GM12892 (cell line): Measurements from ENCODE around the gene COL8A2.

Experiments
- POLR2A ChIP-seq: IDR thresholded peaks from 2 replicates; pipeline ENCODE4 v1.6.1; 2011; ENCODE audit warnings: low read depth, low read length, control low read depth
- POLR2AphosphoS5 ChIP-seq: IDR thresholded peaks from 2 replicates; pipeline ENCODE4 v1.6.1; 2011; ENCODE audit warnings: low read depth, low read length, control low read depth
- TAF1 ChIP-seq: IDR thresholded peaks from 2 replicates; pipeline ENCODE4 v1.6.1; 2011; ENCODE audit warnings: low read depth, mild to moderate bottlenecking, control low read depth, low read length, borderline replicate concordance

DNA sequence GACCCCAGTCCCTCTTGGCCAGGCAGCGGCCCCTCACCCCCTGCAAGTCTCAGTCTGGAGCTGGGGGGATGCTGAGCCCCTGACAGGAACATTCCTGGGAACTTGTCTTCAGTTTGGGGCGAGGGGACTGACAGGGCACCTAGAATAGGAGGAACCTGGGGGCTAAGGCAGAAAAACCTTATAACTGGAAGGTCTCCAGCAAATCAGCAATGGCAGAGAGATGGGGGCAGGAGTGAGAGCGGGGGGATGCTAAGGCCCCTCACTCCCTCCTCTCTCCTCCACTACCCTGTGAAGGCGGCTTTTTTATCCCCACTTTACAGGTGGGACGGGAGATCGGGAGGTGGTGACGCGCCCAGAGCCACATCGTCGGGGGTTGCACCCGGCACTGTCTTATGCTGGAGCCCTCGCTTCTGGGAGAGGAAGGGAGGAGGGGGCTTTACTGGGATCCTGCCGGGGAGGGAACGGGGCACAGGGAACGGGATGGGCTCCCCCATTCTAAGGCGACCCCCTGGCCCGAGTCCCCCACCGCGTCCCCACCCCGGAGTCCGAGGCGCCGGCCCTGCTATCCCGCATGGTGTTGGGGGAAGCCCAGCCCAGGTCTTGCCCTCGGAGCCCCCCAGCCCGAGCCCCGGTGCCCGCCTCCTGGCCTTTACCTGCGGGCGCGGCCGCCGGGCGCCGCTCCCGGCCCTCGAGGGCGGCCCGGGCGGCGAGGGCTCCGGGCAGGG is 456 bp downstream of the COL8A2 start:
- no peak for TF ChIP-seq POLR2AphosphoS5
- no peak for TF ChIP-seq POLR2A
- TF ChIP-seq TAF1: no peak
